Effector memory CD4-positive, alpha-beta T cell (primary cell): ENCODE data around the gene DNAJB4.
"Not testable (repeated sequence)": the region's sequence is repeated elsewhere in the genome, so short reads cannot be mapped to it uniquely, and the experiment has no call there.

Source experiments
- DNase-seq, 3 donors: peaks; one replicate each; pipeline ENCODE4 v3.0.0-alpha.2; 2020
- H3K27ac ChIP-seq: 2 replicates; pipeline ENCODE4 v1.7.0; 2013; ENCODE audit warnings: mild to moderate bottlenecking, low read length, moderate library complexity; ENCODE audit not compliant: insufficient read depth, poor library complexity, severe bottlenecking
- H3K27me3 ChIP-seq: replicated peaks from 2 replicates; pipeline ENCODE4 v1.7.0; 2013; ENCODE audit warnings: mild to moderate bottlenecking, low read length; ENCODE audit not compliant: insufficient read depth, control insufficient read depth, poor library complexity, severe bottlenecking
- H3K36me3 ChIP-seq: 2 replicates; pipeline ENCODE4 v1.7.0; 2013; ENCODE audit warnings: mild to moderate bottlenecking, low read length, moderate library complexity; ENCODE audit not compliant: control insufficient read depth, insufficient read depth
- H3K4me1 ChIP-seq: 2 replicates; pipeline ENCODE4 v1.7.0; 2013; ENCODE audit warnings: low read length, mild to moderate bottlenecking; ENCODE audit not compliant: control insufficient read depth, insufficient read depth, poor library complexity, severe bottlenecking
- H3K4me3 ChIP-seq: 2 replicates; pipeline ENCODE4 v1.7.0; 2013; ENCODE audit warnings: low read length, low read depth, mild to moderate bottlenecking; ENCODE audit not compliant: insufficient read depth, poor library complexity, severe bottlenecking
- H3K9me3 ChIP-seq: 2 replicates; pipeline ENCODE4 v1.7.0; 2013; ENCODE audit warnings: mild to moderate bottlenecking, low read length, moderate library complexity; ENCODE audit not compliant: control insufficient read depth

DNAJB4 gene

GRCh38 chr1:78055565-78056132, 50.9 kb downstream of the DNAJB4 start:
- Histone ChIP-seq H3K36me3 (no peaks in the 10 kb centered on the region), H3K27ac (no peak overlapping the region), H3K27me3 (no peaks in the 10 kb centered on the region), H3K9me3 (no peaks in the 10 kb centered on the region), H3K4me1 (no peaks in the 10 kb centered on the region), H3K4me3 (no peak overlapping the region)
- DNase-seq = no peak

- DNase-seq = no peak
- H3K4me1 ChIP-seq = no peaks in the 10 kb centered on the region
- H3K36me3 ChIP-seq = no peaks in the 10 kb centered on the region
- no peak overlapping the region for H3K27ac ChIP-seq
- H3K4me3 ChIP-seq = no peak overlapping the region
- no peaks in the 10 kb centered on the region for H3K9me3 ChIP-seq
- H3K27me3 ChIP-seq = no peaks in the 10 kb centered on the region
Observed at GRCh38 chr1:78058670-78059069, 53.9 kb downstream of the DNAJB4 start.

- H3K27me3 ChIP-seq = no peaks in the 10 kb centered on the region
- no peak overlapping the region for H3K27ac ChIP-seq
- no peak overlapping the region for H3K4me3 ChIP-seq
- H3K36me3 ChIP-seq = no peaks in the 10 kb centered on the region
- no peaks in the 10 kb centered on the region for H3K9me3 ChIP-seq
- no peaks in the 10 kb centered on the region for H3K4me1 ChIP-seq
- DNase-seq = no peak
Observed at GRCh38 chr1:78060857-78061563, 56.3 kb downstream of the DNAJB4 start.

- no peak overlapping the region for H3K27ac ChIP-seq
- no peaks in the 10 kb centered on the region for H3K9me3 ChIP-seq
- no peaks in the 10 kb centered on the region for H3K36me3 ChIP-seq
- no peaks in the 10 kb centered on the region for H3K4me1 ChIP-seq
- DNase-seq = no peak
- no peaks in the 10 kb centered on the region for H3K27me3 ChIP-seq
- H3K4me3 ChIP-seq = no peak overlapping the region
Observed at GRCh38 chr1:78061825-78062523, 57.2 kb downstream of the DNAJB4 start.

GRCh38 chr1:78064886-78065285, 60.1 kb downstream of the DNAJB4 start:
- H3K4me1 ChIP-seq, H3K36me3 ChIP-seq, H3K27me3 ChIP-seq, H3K27ac ChIP-seq, H3K4me3 ChIP-seq, DNase-seq, H3K9me3 ChIP-seq: not testable (repeated sequence)
